Brain microvascular endothelial cell (primary cell): ENCODE measurements around the gene SUFU.

Source experiments
- DNase-seq: peaks from one replicate; pipeline ENCODE4 v3.0.0-alpha.2; 2020
- H3K27ac ChIP-seq: fragments of 250-450 bp; sonication (Bioruptor Pico); 2 replicates; pipeline ENCODE4 v1.5.1; 2020; ENCODE audit warnings: mild to moderate bottlenecking, moderate library complexity
- H3K27me3 ChIP-seq: fragments of 250-450 bp; sonication (Bioruptor Pico); replicated peaks from 2 replicates; pipeline ENCODE4 v1.5.1; 2020; ENCODE audit warnings: mild to moderate bottlenecking
- H3K36me3 ChIP-seq: fragments of 250-450 bp; sonication (Bioruptor Pico); replicated peaks from 2 replicates; pipeline ENCODE4 v1.5.1; 2020; ENCODE audit warnings: mild to moderate bottlenecking
- H3K4me3 ChIP-seq: 2 replicates; pipeline ENCODE4 v1.5.1; 2011; ENCODE audit warnings: low read depth, mild to moderate bottlenecking, control low read depth, low read length, moderate library complexity
- in situ Hi-C: cut with HindIII; loops from 2 replicates; pipeline ENCODE4 v1.10.0; 2017; ENCODE audit warnings: low sequenced_read_pairs, low pct_ligation_motif_present
- TF ChIP-seq, protein P1 (sequence below): IDR thresholded peaks from 2 replicates; pipeline ENCODE4 v1.5.1; 2011; ENCODE audit warnings: low read depth, mild to moderate bottlenecking, moderate library complexity, low read length, control low read depth, inconsistent platforms; ENCODE audit errors: missing control alignments

SUFU gene

DNA sequence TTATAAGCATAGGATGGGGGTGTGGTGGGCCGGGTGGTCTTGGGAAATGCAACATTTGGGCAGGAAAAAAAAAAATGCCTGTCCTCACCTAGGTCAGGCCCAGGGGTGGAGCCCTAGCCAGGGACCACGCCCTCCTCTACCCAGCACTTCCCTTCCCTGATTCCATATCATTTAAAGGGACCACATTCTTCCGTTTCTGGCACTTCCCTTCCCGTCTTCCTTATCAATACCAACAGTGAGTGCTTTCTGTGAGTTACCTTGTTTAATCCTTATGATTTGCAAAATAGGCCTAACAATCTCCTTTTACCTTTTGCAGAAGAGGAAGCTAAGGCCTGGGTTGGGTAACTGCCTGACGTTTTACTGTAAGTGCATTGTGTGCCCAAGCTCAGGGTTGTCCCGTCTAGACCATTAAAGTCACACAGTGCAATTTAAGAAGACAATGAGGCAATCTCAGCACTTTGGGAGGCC is 35.8 kb upstream of the SUFU start:
- in situ Hi-C loops, result no loop called here
- Histone ChIP-seq H3K4me3 (no peak overlapping the region), H3K27ac (no peak overlapping the region), H3K27me3 (no peaks in the 10 kb centered on the region), H3K36me3 (no peaks in the 10 kb centered on the region)
- TF ChIP-seq, protein P1, sequence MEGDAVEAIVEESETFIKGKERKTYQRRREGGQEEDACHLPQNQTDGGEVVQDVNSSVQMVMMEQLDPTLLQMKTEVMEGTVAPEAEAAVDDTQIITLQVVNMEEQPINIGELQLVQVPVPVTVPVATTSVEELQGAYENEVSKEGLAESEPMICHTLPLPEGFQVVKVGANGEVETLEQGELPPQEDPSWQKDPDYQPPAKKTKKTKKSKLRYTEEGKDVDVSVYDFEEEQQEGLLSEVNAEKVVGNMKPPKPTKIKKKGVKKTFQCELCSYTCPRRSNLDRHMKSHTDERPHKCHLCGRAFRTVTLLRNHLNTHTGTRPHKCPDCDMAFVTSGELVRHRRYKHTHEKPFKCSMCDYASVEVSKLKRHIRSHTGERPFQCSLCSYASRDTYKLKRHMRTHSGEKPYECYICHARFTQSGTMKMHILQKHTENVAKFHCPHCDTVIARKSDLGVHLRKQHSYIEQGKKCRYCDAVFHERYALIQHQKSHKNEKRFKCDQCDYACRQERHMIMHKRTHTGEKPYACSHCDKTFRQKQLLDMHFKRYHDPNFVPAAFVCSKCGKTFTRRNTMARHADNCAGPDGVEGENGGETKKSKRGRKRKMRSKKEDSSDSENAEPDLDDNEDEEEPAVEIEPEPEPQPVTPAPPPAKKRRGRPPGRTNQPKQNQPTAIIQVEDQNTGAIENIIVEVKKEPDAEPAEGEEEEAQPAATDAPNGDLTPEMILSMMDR, result no peak
- DNase-seq, result no peak

DNA sequence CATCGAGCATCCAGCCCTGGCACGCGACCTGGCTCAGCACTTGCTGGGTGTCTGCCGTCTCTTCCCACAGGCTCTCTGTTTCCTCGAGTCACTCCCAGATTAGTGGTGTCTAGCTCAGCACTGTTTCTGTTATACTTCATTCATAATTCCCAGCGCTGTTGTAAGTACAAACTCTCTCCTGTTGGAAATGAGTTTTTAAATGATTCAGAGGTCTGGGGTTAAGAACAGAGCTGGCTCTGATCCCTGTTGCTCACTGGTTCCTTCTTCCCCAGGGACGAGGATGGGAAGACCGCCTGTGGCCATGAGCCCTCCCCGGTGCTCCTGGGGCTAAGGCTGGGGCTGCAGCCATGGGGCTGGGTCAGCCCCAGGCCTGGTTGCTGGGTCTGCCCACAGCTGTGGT is 35.1 kb upstream of the SUFU start:
- no peak for DNase-seq
- H3K36me3 ChIP-seq, result no peaks in the 10 kb centered on the region
- in situ Hi-C loops, result no loop called here
- no peaks in the 10 kb centered on the region for H3K27me3 ChIP-seq
- TF ChIP-seq, protein P1, result no peak
- H3K27ac ChIP-seq, result no peak overlapping the region
- H3K4me3 ChIP-seq, result no peak overlapping the region

- no peak for DNase-seq
- in situ Hi-C loops, result no loop called here
- no peak overlapping the region for H3K27ac ChIP-seq
- H3K27me3 ChIP-seq, result no peaks in the 10 kb centered on the region
- H3K36me3 ChIP-seq, result no peaks in the 10 kb centered on the region
- H3K4me3 ChIP-seq, result no peak overlapping the region
- TF ChIP-seq, protein P1, result no peak
Measured at GRCh38 chr10:102470579-102471546, 32.9 kb upstream of the SUFU start.

DNA sequence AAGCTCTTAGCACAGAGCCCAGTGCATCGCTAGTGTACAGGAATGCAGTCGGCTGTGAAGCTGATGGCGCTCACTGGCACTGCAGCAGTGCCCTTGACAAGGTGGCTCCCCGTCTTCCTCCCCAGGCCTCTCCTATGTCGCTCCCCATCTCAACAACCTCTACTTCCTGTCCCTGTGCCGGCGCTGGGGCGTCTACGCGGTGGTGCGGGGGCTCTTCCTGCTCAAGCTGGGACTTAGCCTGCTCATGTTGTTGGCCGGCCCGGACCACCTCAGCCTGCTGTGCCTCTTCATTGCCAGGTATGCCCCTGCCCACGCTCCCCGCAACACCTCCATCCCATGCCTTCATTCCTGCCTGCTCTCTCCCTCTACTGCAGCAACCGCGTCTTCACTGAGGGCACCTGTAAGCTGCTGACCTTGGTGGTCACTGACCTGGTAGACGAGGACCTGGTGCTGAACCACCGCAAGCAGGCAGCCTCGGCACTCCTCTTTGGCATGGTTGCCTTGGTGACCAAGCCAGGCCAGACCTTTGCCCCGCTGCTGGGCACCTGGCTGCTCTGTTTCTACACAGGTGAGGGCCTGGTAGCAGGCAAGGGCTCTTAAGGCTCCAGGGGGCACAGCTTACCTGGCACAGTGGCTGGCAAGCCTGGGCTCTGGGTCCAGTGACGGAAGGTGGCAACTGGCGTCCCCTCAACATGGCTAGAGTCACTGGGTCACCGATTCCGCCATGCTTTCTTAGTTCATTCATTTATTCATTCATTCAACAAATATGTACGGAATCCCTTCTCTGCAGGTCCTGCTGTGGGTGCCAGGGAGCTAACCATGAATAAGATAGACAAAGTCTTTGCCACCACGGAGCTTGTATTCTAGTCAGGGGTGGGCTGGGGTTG is 30.1 kb upstream of the SUFU start:
- no peaks in the 10 kb centered on the region for H3K27me3 ChIP-seq
- H3K36me3 ChIP-seq, result peaks cover 1% of the 10 kb centered on the region
- no peak overlapping the region for H3K27ac ChIP-seq
- H3K4me3 ChIP-seq, result no peak overlapping the region
- TF ChIP-seq, protein P1, result no peak
- DNase-seq, result no peak
- in situ Hi-C loops, result no loop called here

DNA sequence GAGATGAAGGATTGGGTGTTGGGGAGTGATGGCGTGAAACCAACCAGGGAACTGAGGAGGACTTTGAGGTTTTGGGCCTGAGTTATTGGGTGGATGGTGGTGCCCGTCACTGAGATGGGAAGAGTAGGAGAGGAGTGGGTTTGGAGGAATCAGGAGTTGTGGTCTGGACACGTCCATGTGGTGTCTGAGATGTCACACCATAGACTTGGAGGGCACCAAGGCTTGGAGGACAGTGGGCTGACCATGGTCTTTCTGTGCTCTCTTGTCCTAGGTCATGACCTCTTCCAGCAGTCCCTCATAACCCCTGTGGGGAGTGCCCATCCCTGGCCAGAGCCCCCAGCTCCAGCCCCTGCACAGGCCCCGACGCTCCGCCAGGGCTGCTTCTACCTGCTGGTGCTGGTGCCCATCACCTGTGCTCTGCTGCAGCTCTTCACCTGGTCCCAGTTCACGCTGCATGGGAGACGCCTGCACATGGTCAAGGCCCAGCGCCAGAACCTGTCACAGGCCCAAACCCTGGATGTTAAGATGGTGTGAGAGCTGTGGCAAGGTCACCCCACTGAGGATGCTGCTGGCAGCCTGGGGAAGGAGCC is 28.2 kb upstream of the SUFU start:
- peaks cover 18% of the 10 kb centered on the region for H3K36me3 ChIP-seq

More for the DNA sequence above, 28.2 kb upstream of the SUFU start:
- Histone ChIP-seq H3K4me3 (no peak overlapping the region), H3K27ac (no peak overlapping the region), H3K27me3 (no peaks in the 10 kb centered on the region)
- no peak for DNase-seq
- in situ Hi-C loops, result no loop called here
- TF ChIP-seq, protein P1, result no peak
